Raji (cell line): Measurements from ENCODE around the gene KCTD6.

Experiments
- POLR2A ChIP-seq: IDR thresholded peaks from 2 replicates; pipeline ENCODE4 v1.6.1; 2011; ENCODE audit warnings: low read depth, low read length, control low read depth; ENCODE audit not compliant: insufficient read depth

Gene KCTD6

DNA sequence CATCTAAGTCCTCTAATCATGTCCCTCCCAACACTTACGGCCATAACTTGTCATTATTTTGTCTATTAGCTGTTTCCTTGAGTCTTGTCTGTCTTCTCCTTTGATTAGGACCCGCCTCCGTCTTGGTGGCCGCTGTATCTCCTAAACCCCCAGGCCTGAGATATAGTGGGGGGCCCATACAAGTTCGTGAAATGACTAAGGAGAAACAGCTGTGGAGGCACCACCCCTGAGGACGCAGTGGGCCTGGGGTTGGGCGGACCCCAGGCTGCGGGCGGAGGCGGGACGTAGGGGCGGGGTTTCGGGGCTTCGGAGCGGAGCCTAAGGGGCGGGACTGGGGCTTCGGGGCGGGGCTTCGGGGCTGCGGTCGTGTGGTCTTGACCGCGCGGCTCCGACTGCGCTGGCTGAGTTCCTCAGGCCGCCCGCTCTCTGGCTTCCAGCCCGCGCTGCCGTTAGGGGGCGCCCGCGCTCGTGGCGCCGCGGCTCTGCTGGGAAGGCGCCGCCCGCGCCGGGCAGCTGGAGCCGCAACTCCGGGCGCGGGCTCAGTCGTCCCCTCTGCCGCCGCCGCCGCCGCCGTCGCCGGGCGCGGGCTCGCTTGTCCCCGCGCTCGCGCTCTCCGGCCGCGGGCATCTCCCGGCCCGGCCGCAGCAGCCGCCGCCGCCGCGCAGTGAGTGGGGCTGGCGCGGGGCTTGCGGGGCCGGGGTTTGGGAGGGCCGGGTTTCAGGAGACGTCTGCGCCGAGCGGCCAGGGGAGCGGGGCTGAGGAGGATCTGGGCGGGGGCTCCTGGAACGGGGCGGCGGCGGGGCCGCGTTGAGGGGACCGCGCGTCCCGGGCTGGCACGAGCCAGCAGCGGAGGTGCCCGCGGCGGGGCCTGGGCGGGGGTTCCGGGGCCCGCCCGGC lies at the start of gene KCTD6:
KCTD6 (plus strand) TSS at position 591 of the 897 bp plus-strand sequence. CDS start 6,660 bp downstream, outside the sequence.
- peak; percentile 37; the same call in 1 of the 2 replicates for TF ChIP-seq POLR2A

DNA sequence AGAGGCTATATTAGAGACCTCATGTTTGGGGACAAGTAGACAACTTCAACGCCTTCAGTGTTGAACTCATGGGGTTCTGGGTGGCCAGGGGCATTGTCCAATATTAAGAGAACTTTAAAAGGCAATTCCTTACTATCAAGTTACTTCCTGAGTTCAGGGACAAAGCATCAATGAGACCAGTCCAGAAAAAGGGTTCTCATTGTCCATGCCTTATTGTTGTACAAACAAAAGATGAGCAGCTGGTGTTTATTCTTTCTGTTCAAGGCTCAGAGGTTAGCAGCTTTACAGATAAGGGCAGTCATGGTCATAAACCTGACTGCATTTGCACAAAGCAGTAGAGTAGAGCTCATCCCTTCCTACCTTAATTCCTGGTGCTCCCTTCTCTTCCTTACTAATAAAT lies 39.7 kb upstream of the KCTD6 start:
- no peak for TF ChIP-seq POLR2A

DNA sequence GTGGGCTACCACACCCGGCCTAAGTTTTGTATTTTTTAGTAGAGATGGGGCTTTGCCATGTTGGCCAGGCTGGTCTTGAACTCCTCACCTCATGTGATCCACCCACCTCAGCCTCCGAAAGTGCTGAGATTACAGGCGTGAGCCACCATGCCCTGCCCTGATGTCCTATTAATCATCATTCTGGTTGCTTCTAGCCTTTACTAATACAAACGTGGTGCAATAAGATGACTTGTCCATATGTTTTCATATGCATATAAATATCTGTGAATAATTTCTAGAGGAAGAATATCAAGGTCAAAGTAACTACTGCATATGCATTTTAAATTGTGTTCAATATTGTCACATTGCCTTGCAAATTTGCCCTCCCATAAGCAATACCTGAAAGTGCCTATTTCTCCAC lies 32.7 kb upstream of the KCTD6 start:
- TF ChIP-seq POLR2A: no peak

DNA sequence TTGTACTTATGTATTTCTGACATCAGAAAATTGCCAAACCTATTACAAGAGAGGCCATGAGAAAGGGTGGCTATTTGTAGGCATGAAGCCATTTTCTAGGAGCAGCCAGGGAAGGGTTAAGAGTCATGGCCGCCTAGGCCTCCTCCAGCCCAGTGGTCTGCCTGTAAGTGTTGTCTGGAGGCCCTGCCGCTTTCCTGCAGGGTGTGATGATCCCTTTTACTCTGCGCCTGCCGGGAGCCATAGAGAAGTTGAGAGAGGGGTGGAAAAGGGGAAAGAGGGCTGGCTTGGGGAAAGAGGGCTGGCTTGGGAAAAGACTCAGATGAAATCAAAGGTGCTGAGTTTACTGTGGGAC lies 29.1 kb upstream of the KCTD6 start:
- TF ChIP-seq POLR2A: no peak

DNA sequence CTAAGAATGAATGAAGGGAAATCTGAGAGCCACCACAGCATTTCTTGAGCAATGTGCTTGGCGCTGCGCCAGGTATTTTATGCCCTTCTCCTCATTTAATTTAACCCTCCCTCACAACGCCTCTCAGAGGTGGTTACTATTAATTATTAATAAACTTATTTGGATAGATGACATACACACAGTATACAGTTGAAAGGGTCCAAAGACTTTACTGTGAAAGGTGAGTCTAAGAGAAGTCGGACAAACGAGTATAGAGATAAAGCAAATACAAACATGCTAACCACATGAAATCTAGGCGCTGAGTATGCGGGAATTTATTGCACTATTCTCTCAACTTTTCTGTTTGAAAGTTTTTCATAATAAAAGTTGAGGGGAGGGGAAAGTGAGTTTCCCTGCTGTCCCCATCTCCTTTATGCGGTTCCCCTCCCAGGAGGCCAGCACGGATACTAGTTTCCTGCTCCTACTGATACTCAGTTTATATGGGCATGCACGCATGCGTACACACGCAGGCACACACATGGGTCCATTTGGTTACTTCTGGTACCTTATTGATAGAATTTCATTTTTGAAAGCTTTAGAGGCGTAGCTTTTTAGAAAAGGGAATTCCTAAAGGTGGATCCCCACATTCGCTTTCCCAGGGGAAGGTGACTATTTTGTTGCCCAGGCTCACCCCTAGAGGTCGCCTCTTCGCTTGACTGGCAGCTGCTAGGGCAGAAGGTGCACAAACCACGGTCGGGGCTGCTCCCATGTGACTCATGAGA lies 28.5 kb upstream of the KCTD6 start:
- TF ChIP-seq POLR2A: no peak

DNA sequence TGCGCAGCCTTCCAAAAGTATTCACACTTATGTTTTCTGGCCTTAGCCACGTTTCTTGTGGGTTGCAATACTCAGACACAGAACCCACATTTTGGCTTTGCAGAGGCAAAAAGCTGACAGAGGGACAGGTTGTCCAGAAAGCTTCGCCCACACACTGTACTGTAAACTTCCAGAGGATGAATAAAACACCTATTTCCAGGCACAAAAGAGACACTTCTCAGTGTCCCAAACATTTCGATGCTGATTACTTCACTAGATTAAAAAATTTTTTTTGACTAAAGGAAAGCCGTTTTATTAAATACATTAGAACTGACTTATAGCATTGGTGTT lies 28.0 kb upstream of the KCTD6 start:
- no peak for TF ChIP-seq POLR2A

DNA sequence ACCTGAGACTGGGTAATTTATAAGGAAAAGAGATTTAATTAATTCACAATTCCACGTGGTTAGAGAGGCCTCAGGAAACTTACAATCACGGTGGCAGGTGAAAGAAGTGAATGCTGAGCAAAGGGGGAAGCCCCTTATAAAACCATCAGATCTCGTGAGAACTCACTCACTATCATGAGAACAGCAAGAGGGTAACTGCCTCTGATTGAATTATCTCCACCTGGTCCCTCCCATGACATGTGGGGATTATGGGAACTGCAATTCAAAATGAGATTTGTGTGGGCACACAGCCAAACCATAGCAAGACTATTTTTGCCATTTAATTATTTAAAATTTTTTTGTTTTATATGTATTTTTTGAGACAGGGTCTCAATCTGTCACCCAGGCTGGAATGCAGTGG lies 27.0 kb upstream of the KCTD6 start:
- no peak for TF ChIP-seq POLR2A

DNA sequence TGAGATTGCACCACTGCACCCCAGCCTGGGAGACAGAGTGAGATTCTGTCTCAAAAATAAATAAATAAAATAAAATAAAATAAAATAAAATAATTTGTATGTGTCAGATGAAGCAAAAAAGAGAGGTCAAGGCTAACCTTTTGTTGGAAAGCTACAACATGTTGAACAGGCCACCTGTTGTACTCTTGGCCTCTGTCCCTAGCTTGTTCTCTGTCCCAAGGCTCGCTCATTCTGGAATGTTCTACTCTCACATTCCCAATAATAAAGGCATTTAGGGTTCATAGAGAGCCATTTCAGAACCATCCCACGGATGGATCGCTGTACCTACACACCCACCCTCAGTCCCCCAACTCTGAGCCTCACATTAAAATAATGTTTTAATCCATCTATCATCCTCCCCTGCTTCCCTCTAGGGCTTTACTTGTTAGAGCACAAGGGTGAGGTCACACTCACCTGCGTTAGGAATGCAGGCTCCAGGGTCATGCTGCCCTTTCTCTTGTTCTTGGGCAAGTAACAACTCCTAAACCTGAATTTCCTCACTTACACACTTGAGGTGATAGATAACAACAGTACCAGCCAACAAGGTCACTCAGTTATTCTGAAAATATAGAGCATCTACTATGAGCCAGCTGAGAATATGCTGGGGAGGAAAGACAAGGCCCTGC lies 24.9 kb upstream of the KCTD6 start:
- TF ChIP-seq POLR2A: no peak

DNA sequence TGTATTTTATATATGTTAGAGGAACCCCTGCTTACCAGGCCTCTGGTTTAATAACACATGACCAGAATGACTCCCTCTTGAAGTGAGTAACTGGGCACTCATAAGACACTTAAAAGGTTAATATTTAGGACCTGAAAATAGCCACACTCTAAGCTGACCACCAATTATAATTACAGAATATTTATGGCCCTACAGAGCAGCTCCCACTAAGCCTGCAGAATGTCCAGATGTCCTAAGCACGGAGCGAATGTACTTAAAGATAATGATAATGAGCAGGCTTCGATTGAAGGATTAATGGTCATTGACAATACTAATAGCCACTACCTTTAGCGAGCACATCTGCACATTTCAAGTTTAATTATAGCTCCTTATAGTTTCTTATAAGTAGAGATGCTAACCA lies 22.8 kb upstream of the KCTD6 start:
- no peak for TF ChIP-seq POLR2A

DNA sequence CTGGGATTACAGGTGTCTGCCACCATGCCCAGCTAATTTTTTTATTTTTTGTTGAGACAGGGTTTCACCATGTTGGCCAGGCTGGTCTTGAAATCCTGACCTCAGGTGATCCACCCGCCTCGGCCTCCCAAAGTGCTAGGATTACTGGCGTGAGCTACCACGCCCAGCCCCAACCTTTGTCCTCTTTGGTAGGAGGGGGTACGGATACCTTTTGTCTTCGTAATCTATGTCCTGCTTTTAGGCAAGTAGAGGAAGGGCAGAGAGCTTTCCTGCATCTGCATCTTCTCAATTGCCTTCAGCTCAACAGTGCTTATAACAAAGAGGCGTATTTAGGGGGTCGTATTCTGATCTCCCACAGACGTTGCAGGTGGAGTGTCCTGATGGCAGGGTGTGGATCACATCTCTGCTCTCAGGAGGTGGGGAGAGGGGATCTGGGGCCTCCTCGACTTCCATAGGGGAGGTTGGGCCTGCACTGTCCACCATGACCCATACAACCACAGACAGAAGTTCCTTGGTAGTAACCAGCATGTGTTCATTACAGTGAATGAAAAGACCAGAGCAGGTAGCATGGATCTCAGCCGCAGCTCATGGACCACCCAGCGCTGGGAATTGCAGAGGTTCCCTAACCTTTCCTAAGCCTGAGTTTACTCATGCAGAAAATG lies 21.4 kb upstream of the KCTD6 start:
- no peak for TF ChIP-seq POLR2A

DNA sequence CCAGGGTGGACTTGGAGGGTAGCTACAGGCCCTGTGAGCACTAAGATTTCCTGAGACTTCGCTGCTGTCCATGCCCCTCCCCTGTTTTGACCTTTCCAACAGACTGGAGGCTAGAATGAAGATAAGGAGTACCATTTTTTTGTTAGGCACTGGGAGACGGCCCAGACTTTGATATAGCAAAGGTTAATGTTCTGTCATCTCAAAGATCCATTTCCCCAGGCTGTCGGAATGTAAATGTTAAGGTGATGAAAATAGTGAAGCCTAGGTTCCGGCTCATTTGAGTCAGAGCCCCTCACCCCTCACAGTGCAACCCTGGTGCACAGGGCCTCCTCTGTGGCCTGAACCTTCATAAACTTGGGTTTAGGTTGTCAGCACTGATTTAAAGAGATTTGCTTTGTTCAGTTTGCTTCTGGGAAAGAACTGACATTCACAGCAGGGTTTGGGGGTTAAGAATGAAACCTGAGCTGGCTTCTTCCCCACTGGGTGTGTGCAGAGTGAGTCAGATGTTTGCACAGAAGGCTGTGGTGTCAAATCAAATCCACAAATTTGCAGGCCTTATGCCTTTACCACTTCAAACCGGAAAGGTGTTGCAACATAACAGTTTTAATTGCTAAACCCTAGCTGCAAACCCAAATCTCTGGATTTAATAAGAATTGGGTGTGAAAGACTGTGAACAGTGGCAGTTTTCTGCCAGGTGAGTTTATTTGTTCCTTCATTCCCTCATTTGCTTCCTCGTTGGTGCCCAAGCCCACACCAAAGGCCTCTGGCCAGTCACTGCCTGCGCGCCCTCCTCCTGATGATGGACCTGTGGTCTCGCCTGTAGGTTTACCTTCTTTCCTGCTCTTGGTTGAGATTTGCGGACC lies 20.6 kb upstream of the KCTD6 start:
- no peak for TF ChIP-seq POLR2A

DNA sequence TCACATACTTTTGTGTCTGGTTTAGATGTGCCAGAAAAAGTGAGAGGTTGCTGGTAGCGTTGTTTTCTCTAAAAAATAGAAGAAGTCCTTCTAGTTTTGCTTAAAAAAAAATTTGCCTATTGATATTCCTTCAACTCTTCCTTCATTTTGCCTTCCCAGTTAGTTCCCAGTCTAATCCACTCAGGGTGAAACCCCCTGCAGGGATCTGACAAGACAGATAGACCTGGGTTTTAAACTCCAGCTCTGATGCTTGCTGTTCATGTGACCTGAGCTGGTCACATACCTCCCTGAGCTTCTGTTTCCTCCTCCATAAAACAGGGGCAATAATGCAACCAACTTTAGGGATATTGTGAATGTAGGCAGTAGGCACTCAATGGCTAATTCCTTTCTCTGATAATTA lies 18.6 kb upstream of the KCTD6 start:
- no peak for TF ChIP-seq POLR2A

DNA sequence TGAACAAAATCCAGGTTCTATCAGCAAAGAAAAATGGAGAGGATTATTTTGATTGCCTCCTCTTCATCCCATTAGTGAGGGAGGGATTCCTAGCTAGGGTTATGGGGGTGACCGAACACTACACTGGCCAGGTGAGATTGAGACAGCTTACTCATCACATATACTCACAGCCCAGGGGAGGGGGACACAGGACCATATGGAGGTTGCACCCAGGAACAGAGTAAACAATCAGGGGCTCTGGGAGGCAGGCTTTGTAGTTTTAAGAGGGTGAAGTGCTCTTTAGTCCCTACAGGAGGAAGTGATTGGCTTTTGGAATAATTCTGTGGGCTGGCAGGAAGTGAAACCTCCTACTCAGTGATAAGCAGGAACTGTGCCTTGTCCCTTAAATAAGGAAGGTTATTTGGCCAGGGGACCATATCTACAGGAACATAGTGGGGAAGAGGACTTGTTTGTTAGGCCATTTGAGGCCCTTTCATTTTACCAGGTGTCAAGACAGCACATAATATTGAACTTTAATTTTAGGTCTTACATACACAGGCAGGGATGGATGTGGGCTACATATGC lies 17.5 kb upstream of the KCTD6 start:
- TF ChIP-seq POLR2A: no peak

DNA sequence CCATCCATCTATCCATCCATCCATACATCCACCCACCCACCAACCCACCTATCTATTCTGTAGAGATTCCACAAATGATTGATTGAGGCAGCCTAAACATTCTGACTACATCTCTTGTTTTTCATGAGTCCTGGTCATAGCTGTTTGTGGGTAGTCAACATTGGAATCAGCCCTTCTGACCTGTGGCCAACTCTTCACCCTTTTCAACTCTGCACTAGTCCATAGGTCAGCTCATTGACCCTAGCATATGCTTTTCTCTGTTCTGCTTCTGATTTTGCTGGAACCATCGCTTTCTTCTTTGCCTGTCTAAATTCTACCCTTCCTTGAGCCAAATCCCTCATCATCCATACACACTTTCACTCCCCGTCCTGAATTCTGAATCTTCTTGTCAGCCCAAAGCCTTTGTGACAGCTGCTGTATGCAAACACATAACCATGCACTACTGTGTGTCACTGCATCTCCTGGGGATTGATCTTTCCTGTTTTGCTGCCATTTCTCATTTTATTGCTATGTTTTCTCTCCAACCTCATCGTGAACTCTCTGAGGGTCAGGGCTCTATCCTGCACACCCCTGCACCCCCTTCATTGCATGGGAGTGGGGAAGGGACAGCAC lies 16.8 kb upstream of the KCTD6 start:
- no peak for TF ChIP-seq POLR2A
